Common myeloid progenitor, CD34-positive (primary cell): Measurements from ENCODE around the gene CEP76.

ENCODE experiments used
- CTCF ChIA-PET: fragments of 350-600 bp; sonication (Branson Sonifier 250); formaldehyde crosslinking; loops from one replicate; lab custom pipeline; 2021; ENCODE audit warnings: antibody characterized with exemption; lab: Charles Lee
- POLR2A ChIA-PET: fragments of 350-600 bp; sonication (Branson Sonifier 250); formaldehyde crosslinking; loops from one replicate; lab custom pipeline; 2021; ENCODE audit warnings: antibody characterized with exemption; lab: Charles Lee
- DNase-seq, 3 donors: peaks; one replicate each; pipeline versions ENCODE4 v3.0.0 to v3.0.0-alpha.2; 2013
- H3K27ac ChIP-seq, 2 experiments: 1 replicate in 1 of 2; 2 replicates in 1 of 2; pipeline ENCODE4 v1.7.0; 2013; ENCODE audit warnings: inconsistent platforms in 2 of 2, low read length in 2 of 2, mild to moderate bottlenecking in 2 of 2, low read depth in 1 of 2, moderate library complexity in 1 of 2; ENCODE audit not compliant: severe bottlenecking in 2 of 2, insufficient read depth in 1 of 2, poor library complexity in 1 of 2
- H3K27me3 ChIP-seq, 5 experiments: replicated peaks in 2 of 5; 1 replicate in 3 of 5; 2 replicates in 2 of 5; pipeline versions ENCODE4 v1.6.1 to v1.7.0; 2013; ENCODE audit warnings: low read length in 4 of 5, mild to moderate bottlenecking in 2 of 5, moderate library complexity in 2 of 5, inconsistent platforms in 1 of 5; ENCODE audit not compliant: insufficient read depth in 5 of 5, control insufficient read depth in 4 of 5
- H3K36me3 ChIP-seq, 4 experiments: 1 replicate in 2 of 4; 2 replicates in 2 of 4; pipeline versions ENCODE4 v1.6.1 to v1.7.0; 2013; ENCODE audit warnings: low read length in 3 of 4, control low read depth in 1 of 4, mild to moderate bottlenecking in 1 of 4; ENCODE audit not compliant: control insufficient read depth in 4 of 4, insufficient read depth in 4 of 4
- H3K4me1 ChIP-seq, 4 experiments: 1 replicate in 3 of 4; 2 replicates in 1 of 4; pipeline versions ENCODE4 v1.6.1 to v1.7.1; 2013; ENCODE audit warnings: low read length in 3 of 4, mild to moderate bottlenecking in 3 of 4, control low read depth in 1 of 4, inconsistent platforms in 1 of 4, moderate library complexity in 1 of 4; ENCODE audit not compliant: control insufficient read depth in 4 of 4, insufficient read depth in 4 of 4; ENCODE audit errors: control extremely low read depth in 1 of 4
- H3K4me3 ChIP-seq, 7 experiments: 1 replicate in 4 of 7; 2 replicates in 3 of 7; pipeline versions ENCODE4 v1.5.1 to v1.7.0; 2013; ENCODE audit warnings: mild to moderate bottlenecking in 7 of 7, low read length in 6 of 7, moderate library complexity in 6 of 7, inconsistent platforms in 2 of 7, low read depth in 2 of 7, control low read depth in 1 of 7; ENCODE audit not compliant: insufficient read depth in 4 of 7, control insufficient read depth in 1 of 7; ENCODE audit errors: extremely low read depth in 1 of 7
- H3K9me3 ChIP-seq, 5 experiments: 1 replicate in 4 of 5; 2 replicates in 1 of 5; pipeline versions ENCODE4 v1.6.1 to v1.7.1; 2013; ENCODE audit warnings: low read length in 4 of 5, mild to moderate bottlenecking in 2 of 5, inconsistent platforms in 1 of 5, low read depth in 1 of 5, moderate library complexity in 1 of 5; ENCODE audit not compliant: control insufficient read depth in 4 of 5, insufficient read depth in 2 of 5; ENCODE audit errors: control extremely low read depth in 1 of 5
- WGBS: methylation state at CpG from one replicate; pipeline ENCODE4 v1.1.5; 2013; ENCODE audit not compliant: insufficient coverage; 5-methylcytosine and 5-hydroxymethylcytosine counted together

Gene CEP76

DNA sequence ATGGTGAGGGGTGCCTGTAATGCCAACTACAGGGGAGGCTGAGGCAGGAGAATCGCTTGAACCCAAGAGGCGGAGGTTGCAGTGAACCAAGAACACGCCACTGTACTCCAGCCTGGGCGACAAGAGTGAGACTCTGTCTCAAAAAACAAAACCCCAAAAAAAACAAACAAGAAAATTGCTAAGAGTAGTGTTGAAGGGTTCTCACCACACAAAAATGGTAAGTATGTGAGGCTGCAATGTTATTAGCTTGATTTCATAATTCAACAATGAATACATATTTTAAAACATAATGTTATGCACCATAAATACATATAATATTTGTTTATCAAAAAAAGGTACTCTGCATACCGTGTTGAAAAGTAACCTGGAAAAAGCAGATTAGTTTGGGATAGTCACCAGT, 46.1 kb upstream of the CEP76 start:
- POLR2A ChIA-PET, result interaction anchor here (1.1 kb wide), 1 partner anchor 95 kb away, joined by 3 read pairs; no protein-coding TSS in a partner anchor

DNA sequence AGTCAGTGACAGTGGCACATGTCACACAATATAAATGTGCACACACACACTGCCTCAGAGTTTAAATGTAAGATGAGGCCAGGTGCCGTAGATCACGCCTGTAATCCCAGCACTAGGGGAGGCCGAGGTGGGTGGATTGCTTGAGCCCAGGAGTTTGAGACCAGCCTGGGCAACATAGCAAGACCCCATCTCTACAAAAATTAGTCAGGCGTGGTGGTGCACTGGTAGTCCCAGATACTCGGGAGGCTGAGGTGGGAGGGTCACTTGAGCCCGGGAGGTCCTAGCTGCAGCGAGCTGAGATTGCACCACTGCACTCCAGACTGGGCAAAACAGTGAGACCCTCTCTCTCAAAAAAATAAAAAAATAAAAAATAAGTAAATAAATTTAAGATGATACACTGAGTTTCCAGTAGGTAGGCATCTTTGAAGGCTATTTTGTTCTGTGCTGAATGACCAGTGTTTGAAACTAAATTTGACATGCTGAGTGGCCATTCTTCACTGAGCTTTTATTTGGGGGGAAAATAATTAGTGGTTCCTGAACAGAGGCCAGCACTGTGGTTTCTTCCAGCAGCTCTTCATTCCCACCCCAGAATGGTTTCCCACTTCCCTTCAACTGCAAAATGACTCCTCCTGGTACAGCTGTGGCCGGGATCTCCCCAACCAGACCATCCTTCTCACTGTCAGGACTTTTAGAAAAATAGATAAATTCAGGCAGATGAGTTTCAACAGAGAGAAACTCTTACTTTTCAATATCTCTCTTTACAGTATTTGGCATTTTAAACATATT, 45.2 kb upstream of the CEP76 start:
- Histone ChIP-seq H3K27me3 (no peaks in the 10 kb centered on the region), H3K27ac (no peak overlapping the region), H3K4me1 (no peaks in the 10 kb centered on the region), H3K36me3 (no peaks in the 10 kb centered on the region), H3K9me3 (no peaks in the 10 kb centered on the region), H3K4me3 (no peak overlapping the region)
- POLR2A ChIA-PET, result no interaction called here
- WGBS, result 89% methylated on average over 5 of the region's 8 CpGs
- DNase-seq, result no peak
- CTCF ChIA-PET, result interaction anchor here (0.7 to 2.1 kb wide), 9 partner anchors 13 to 187 kb away, joined by 3 to 6 read pairs (median 5); no protein-coding TSS in a partner anchor

More for the DNA sequence above, 46.1 kb upstream of the CEP76 start:
- 100% methylated on average over 1 of the region's 5 CpGs for WGBS
- Histone ChIP-seq H3K27ac (no peak overlapping the region), H3K4me1 (no peaks in the 10 kb centered on the region), H3K4me3 (no peak overlapping the region), H3K27me3 (no peaks in the 10 kb centered on the region), H3K9me3 (no peaks in the 10 kb centered on the region), H3K36me3 (no peaks in the 10 kb centered on the region)
- DNase-seq, result no peak
- CTCF ChIA-PET, result interaction anchor here (0.5 to 2.3 kb wide), 9 partner anchors 14 to 186 kb away, joined by 3 to 6 read pairs (median 5); no protein-coding TSS in a partner anchor

GRCh38 chr18:12745095-12745795, 42.7 kb upstream of the CEP76 start:
- Histone ChIP-seq H3K4me1 (no peaks in the 10 kb centered on the region), H3K9me3 (no peaks in the 10 kb centered on the region), H3K27ac (no peak overlapping the region), H3K27me3 (no peaks in the 10 kb centered on the region), H3K36me3 (no peaks in the 10 kb centered on the region), H3K4me3 (no peak overlapping the region)
- no peak for DNase-seq
- CTCF ChIA-PET, result interaction anchor here (0.6 to 11.4 kb wide), 15 partner anchors 17 to 200 kb away, joined by 3 to 106 read pairs (median 4); no protein-coding TSS in a partner anchor
- POLR2A ChIA-PET, result no interaction called here
- 100% methylated on average over 1 of the region's 7 CpGs for WGBS

GRCh38 chr18:12744103-12744502, 41.6 kb upstream of the CEP76 start:
- 0% methylated on average over 1 of the region's 2 CpGs for WGBS
- DNase-seq, result peak; percentile 68 to 83 (median 76)
- Histone ChIP-seq H3K4me3 (no peak overlapping the region), H3K27ac (no peak overlapping the region), H3K4me1 (no peaks in the 10 kb centered on the region), H3K27me3 (no peaks in the 10 kb centered on the region), H3K9me3 (no peaks in the 10 kb centered on the region), H3K36me3 (no peaks in the 10 kb centered on the region)
- CTCF ChIA-PET, result interaction anchor here (0.5 to 11.4 kb wide), 18 partner anchors 9 to 350 kb away, joined by 3 to 106 read pairs (median 4); no protein-coding TSS in a partner anchor
- POLR2A ChIA-PET, result no interaction called here

GRCh38 chr18:12742453-12742852, 39.9 kb upstream of the CEP76 start:
- CTCF ChIA-PET, result interaction anchor here (0.7 to 11.4 kb wide), 6 partner anchors 9 to 192 kb away, joined by 3 to 106 read pairs (median 4); no protein-coding TSS in a partner anchor
- no peaks in the 10 kb centered on the region for H3K4me1 ChIP-seq

GRCh38 chr18:12741351-12741750, 38.8 kb upstream of the CEP76 start:
- Histone ChIP-seq H3K27me3 (no peaks in the 10 kb centered on the region), H3K4me1 (no peaks in the 10 kb centered on the region), H3K27ac (no peak overlapping the region), H3K9me3 (no peaks in the 10 kb centered on the region), H3K36me3 (no peaks in the 10 kb centered on the region), H3K4me3 (no peak overlapping the region)
- ChIA-PET CTCF (interaction anchor here (2.4 to 11.4 kb wide), 3 partner anchors 13 to 194 kb away, joined by 13 to 106 read pairs (median 74); no protein-coding TSS in a partner anchor), POLR2A (no interaction called here)
- no peak for DNase-seq
- 90% methylated on average over 5 of the region's 6 CpGs for WGBS

More at GRCh38 chr18:12742453-12742852, 39.9 kb upstream of the CEP76 start:
- Histone ChIP-seq H3K27me3 (no peaks in the 10 kb centered on the region), H3K36me3 (no peaks in the 10 kb centered on the region), H3K27ac (no peak overlapping the region), H3K9me3 (no peaks in the 10 kb centered on the region), H3K4me3 (no peak overlapping the region)
- POLR2A ChIA-PET, result no interaction called here
- no peak for DNase-seq
- 100% methylated on average over 5 of the region's 5 CpGs for WGBS
